Nucleus accumbens (tissue), 56 donors: ENCODE results near the gene APEX1.

Experiments used
- DNase-seq, 56 donors: peaks; one replicate each; lab custom pipeline; 2025; lab: John Stamatoyannopoulos, UW

APEX1 gene

GRCh38 chr14:20454516-20455354, at the start of gene APEX1, which contains the start of gene OSGEP:
Gene APEX1, plus strand, starts transcription at chr14:20455226. Its CDS starts 420 bp downstream, at chr14:20455646.
Gene OSGEP, minus strand, starts transcription at chr14:20454812. Its CDS starts 129 bp downstream, at chr14:20454683.
- DNase-seq: peak; percentile 83 to 99 (median 97)

DNA sequence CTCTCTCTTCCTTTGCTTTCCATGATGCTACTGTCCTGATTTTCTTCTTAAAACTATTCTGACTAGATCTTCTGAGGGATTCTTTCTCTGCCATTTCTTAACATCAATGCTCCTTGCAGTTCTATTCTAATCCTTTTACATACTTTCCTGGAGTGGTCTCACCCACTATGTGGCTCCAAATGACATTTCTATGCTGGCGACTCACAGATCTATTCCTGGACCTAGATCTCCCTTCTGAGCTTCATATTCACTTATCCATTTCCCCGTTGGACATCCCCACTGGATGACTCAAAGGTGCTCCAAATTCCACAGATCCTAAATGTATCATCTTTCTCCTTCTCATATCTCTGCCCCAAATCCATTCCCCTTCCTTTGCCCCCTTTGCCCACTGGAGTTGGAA, 45.8 kb upstream of the APEX1 start:
- DNase-seq: no peak

- no peak for DNase-seq
These were observed 42.6 kb upstream of the APEX1 start for GRCh38 chr14:20412411-20412810.

DNA sequence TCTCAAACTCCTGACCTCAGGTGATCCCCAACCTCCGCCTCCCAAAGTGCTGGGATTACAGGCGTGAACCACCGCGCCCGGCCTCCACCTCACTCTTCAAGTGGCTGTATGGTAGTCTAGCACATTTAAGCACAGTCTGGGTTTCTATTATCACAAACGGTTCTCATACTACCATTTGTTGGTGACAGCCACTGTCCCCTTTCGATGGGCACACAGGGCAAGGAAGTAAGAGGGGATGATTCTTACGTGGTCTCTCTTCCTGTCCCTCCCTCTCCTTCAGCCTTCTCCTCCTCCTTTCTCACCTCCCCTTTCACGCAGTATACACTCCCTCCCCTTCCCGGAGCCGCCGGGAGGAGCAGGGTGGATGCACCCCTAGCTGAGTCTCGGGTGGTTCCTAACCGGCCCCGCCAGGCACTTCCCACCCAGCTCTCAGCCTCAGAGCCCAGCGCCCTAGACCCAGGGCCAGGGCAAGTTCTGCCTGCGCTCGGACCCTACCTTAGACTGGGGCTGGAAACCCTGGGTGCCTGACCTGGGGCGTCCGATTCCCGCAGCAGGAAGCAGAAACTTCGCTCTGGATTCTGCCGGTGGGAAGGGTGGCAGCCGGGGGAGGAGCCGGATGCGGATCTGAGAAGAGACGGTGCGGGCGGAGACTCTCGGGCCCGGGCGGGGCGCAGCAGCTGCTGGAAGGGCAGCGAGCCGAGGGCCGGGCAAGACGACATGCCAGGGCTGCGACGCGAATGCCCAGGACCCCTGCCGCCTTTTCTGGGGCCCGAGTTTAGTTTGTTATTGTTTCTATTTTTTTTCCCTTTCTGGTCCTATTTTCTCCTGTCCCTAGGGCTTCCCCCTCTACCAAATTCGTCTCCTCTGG, 41.9 kb upstream of the APEX1 start, which contains the start of gene TEP1:
Gene TEP1 (minus strand): TSS at position 626 of the 868 bp plus-strand sequence. CDS start 5,062 bp downstream, outside the sequence.
- DNase-seq: peak in 54 of 56 donors; percentile 24 to 84 (median 67)

- peak in 2 of 56 donors; percentile 31 to 41 for DNase-seq
These were observed 41.3 kb upstream of the APEX1 start for GRCh38 chr14:20413744-20414082.

- peak in 8 of 56 donors; percentile 1 to 41 (median 9) for DNase-seq
These were observed 39.2 kb upstream of the APEX1 start for GRCh38 chr14:20415782-20416206.

GRCh38 chr14:20416223-20416622, 38.8 kb upstream of the APEX1 start:
- no peak for DNase-seq

DNA sequence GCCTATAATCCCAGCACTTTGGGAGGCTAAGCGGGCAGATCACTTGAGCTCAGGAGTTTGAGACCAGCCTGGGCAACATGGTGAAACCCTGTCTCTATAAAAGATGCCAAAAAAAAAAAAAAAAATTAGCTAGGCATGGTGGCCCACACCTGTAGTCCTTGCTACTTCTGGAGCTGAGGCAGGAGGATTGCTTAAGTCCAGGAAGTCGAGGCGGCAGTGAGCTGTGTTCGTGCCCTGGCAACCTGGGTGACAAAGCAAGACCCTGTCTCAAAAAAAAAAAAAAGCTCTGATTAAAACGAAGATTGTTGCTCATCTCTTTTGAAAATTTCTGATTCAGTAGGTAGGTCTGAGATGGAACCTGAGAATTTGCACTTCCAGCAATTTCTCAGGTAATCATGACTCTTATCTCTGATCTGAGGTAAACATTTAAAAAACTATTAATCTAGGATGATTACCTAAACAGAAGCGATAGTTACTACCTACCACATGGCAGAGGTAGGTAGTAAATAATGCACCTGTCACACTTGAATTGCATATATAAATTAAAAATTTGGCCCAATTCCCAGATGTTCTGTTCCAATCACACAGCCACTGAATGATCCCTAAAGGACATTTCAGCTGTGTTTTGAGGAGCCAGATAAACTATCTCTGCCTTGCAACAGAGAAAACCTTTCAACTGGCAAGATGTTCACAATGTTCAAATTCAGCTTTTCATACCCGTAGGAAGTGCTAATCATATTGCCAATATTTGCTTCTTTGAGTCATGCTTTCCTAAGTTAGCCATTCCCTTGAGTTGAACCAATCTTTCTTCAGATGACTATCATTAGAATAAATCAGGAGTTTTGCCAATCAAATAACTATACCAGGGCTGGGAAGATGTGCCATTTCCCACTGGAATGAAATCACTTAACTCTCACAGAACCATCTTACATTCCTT, 37.5 kb upstream of the APEX1 start:
- DNase-seq: no peak

DNA sequence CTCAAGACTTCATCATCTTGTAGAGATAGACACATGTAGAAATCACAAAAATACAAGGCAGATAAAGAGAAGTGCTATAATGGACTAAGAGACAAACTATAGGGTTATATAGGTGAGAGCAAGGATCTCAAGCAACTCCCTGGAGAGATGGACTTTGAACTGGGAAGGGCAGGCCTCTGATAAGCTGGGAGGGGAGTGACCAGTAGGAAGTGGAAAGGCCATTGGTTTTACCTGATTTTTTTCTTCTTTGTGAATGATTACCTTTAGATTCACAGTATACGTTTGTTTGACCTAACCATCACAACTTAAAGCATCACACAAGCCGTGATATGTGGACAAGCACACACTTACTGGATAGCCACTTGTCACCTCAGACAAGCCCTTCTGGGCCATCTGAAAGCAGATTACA, 36.5 kb upstream of the APEX1 start:
- no peak for DNase-seq

DNA sequence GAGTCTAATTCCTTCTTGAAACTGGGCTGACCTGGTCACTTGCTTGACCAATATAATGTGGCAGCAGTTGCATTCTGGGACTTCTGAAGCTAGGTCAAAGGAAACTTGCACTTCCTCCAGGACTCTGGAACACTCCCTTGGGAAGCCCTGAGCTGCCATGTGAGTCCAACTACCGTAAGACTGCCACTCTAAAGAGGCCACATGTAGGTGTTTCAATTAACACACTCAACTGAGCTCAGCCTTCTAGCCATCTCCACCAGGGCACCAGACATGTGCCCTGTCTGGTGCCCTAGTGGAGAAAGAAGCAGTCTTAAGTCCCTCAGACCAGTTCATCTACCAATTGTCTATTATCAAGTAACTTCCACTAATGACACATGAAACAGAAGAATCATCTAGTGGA, 35.6 kb upstream of the APEX1 start:
- no peak for DNase-seq

DNA sequence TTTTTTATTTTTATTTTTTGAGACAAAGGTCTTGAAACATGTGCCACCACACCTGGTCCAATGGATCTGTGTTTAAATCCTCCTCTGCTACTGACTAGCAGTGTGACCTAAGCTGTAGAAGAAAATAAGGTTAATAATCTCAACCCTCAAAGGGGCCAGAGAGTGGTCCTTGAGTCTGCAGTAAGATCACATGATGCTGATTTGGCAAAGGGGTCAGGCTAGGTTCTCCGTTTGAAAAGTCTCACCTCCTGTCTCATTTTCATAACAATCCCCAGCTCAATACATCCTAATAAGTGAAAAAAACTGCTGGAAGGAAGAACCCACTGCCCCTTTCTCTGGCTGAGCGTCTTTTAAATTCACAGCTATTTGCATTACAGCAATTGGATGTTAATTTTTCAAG, 33.8 kb upstream of the APEX1 start:
- DNase-seq: no peak

DNA sequence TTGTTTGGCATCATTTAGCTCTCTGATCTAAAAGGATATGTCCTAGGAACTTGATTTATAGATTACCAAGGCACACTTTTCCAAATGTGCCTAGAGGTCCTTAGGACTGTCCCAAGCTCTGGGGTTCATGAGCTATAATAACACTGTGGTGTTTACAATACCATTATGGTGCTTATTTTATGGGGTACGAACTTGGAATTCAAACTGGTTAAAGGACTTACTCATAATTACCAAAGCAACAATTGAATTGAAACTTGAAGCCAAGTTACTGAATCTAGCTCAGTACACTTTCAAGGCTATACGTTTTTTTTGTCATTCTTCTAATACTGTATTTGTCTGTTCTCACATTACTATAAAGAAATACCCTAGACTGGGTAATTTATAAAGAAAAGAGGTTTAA, 32.1 kb upstream of the APEX1 start:
- no peak for DNase-seq

DNA sequence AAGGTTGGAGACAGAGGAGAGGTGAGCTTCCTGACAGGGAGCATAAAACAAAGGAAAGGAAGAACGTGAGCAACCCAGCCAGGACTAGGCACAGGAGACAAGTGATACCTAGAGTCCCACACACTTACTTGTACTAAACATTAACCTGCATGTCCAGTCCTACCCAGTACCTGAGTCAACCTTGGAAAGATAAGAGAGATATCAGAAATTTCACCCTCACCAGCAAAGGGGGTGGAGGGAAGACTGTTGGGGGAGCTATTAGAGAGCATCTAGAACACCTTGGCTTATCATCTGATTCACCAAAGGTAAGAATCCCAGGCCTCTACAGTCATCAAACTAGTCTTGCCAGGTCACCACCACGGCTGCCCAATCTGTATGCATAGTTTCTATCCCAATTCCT, 30.2 kb upstream of the APEX1 start:
- no peak for DNase-seq

GRCh38 chr14:20427231-20428009, 27.6 kb upstream of the APEX1 start:
- peak in 1 of 56 donors; percentile 2 for DNase-seq

DNA sequence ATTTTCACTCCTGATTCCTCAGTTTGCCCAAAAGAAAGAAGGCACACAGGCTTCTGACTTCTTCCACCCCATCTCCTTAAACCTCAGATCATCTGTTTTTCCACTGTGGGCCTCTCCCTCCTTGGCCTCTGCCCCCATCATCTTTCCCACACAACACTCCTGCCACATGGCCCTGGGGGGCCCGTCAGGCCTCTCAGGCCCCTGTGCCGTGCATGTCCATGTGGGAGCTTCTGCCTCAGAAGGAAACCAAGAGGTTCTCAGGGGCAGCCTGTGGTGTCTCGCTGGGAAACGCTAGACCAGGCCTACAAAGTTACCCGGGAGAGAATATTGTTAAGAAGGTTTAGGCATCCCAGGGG, 27.0 kb upstream of the APEX1 start:
- peak in 1 of 56 donors; percentile 3 for DNase-seq

GRCh38 chr14:20428802-20429201, 26.2 kb upstream of the APEX1 start:
- DNase-seq: no peak

DNA sequence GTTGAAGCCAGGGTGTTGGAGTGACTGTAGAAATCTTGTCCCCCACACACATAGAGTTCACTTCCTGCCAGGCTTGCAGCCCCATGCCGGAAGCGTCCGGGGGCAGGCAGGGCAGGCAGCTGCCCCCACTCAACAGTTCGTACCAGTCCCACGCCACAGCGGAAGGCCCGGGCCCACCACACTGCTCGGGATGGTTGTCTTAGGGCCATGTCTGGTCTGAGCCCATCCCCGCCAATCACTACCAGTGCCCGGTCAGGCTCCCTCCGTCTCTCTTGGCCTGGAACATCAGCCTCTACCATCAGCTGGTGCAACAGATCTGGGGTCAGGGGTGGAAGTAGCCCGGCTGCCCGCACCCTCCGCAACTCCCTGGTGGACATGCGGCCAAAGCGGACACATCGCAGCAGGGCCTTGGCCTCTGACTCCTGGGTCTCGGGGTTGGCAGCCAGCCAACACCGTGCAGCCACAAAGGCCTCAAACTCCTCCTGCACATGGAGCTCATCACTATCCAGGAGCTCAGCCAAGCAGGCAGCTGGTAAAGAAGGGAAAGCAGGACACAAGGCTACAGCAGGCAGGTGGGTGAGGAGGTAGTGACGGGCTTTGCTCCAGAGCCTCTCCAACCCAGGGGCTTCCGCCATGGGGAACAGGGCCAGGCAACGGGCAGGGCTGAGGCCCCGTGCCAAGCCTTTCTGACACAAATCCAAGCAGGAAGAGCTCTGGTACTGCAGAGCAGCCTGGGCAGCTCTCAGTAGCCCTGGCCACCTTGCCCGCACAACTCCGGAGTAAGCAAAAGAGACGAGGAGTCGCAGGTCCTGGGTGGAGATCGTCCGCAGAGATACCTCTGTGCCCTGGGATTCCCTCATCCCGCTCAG, 25.0 kb upstream of the APEX1 start:
- DNase-seq: peak in 31 of 56 donors; percentile 1 to 65 (median 21)
